Measurements from ENCODE around the gene MCOLN1. TPM values are rescaled to one million over a fixed set of nuclear protein-coding genes. Genes with fewer than 3 reads are reported as not detected.
A peak's percentile ranks its signal among the peaks of the same experiment; 100 is the strongest.

Gene MCOLN1
- total RNA-seq, 2 experiments from 2014 or later: 7.9 to 9.2 TPM

DNA sequence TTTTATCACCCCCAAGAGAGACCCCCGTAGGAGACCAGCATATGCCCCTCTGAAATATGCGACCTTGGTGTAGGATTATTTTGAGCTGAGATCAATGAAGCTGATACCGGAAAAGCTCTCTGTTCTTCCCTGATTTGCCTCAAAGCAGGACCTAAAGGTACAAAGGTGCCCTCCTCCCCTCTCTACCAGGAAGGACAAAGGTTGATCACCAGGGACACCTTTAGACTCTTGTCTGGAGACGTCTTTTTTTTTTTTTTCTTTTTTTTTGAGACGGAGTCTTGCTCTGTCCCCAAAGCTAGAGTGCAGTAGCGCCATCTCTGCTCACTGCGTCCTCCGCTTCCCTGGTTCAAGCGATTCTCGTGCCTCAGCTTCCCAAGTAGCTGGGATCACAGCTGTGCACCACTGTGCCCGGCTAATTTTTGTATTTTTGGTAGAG, 32.8 kb upstream of the MCOLN1 start:
- Mint-ChIP-seq H3K9me3 (no peaks in the 10 kb centered on the region), H3K4me3 (peak overlapping the region; percentile 79), H3K4me1 (ENCODE audit: low read depth) (peaks cover 22% of the 10 kb centered on the region), H3K27me3 (no peaks in the 10 kb centered on the region), H3K36me3 (ENCODE audit: low read depth) (no peaks in the 10 kb centered on the region), H3K27ac (peak overlapping the region; percentile 77)
- ATAC-seq: no peak
- POLR2A ChIA-PET: interaction anchor here (0.6 kb wide), 1 partner anchor 431 kb away, joined by 3 read pairs; no protein-coding TSS in a partner anchor
- intact Hi-C loops (cut with micrococcal nuclease): no loop called here
- TF ChIP-seq, protein P1, sequence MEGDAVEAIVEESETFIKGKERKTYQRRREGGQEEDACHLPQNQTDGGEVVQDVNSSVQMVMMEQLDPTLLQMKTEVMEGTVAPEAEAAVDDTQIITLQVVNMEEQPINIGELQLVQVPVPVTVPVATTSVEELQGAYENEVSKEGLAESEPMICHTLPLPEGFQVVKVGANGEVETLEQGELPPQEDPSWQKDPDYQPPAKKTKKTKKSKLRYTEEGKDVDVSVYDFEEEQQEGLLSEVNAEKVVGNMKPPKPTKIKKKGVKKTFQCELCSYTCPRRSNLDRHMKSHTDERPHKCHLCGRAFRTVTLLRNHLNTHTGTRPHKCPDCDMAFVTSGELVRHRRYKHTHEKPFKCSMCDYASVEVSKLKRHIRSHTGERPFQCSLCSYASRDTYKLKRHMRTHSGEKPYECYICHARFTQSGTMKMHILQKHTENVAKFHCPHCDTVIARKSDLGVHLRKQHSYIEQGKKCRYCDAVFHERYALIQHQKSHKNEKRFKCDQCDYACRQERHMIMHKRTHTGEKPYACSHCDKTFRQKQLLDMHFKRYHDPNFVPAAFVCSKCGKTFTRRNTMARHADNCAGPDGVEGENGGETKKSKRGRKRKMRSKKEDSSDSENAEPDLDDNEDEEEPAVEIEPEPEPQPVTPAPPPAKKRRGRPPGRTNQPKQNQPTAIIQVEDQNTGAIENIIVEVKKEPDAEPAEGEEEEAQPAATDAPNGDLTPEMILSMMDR (IDR thresholded peaks at IDR 0.05): no peak
- DNase-seq: no peak
- CTCF ChIA-PET: no interaction called here

DNA sequence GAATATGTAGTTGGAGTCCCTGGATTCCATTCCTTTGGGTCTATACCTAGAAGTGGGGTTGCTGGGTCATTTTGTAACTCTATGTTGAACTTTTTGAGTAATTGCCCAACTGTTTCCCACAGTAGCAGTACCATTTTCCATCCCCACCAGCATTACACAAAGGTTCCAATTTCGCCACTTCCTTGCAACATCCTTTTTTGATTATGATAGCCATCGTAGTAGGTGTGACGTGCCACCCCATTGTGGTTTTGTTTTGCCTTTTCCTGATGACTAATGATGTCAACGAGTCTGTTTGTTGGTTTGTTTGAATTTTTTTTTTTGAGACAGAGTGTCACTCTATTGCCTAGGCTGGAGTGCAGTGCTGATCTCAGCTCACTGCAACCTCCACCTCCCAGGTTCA, 30.3 kb upstream of the MCOLN1 start:
- TF ChIP-seq, protein P1 (IDR thresholded peaks at IDR 0.05): no peak
- ATAC-seq: peak; percentile 56
- Mint-ChIP-seq H3K4me1 (ENCODE audit: low read depth) (peaks cover 22% of the 10 kb centered on the region), H3K9me3 (no peaks in the 10 kb centered on the region), H3K27me3 (peaks cover 3% of the 10 kb centered on the region), H3K27ac (peak overlapping the region; percentile 34), H3K4me3 (no peak overlapping the region), H3K36me3 (ENCODE audit: low read depth) (no peaks in the 10 kb centered on the region)
- peak; percentile 88 for DNase-seq
- CTCF ChIA-PET: interaction anchor here (0.6 kb wide), 1 partner anchor 12 kb away, joined by 3 read pairs; no protein-coding TSS in a partner anchor
- POLR2A ChIA-PET: no interaction called here
- intact Hi-C loops (cut with micrococcal nuclease): no loop called here

DNA sequence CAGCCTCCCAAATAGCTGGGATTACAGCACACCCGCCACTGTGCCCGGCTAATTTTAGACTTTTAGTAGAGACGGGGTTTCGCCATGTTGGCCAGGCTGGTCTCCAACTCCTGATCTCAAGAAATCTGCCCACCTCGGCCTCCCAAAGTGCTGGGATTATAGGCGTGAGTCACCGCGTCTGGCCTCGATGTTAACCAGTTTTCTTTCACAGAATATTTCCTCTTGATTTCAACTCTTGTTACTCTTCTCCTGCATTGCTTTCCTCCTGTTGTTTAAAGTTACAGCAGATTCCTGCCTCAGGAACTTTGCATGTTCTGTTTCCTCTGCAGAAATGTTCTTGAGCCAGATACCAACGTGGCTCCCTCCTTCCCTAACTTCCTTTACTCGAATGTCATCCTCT, 29.9 kb upstream of the MCOLN1 start:
- Mint-ChIP-seq H3K9me3 (no peaks in the 10 kb centered on the region), H3K27ac (peak overlapping the region; percentile 68), H3K36me3 (ENCODE audit: low read depth) (no peaks in the 10 kb centered on the region), H3K4me3 (no peak overlapping the region), H3K4me1 (ENCODE audit: low read depth) (peaks cover 22% of the 10 kb centered on the region), H3K27me3 (peaks cover 5% of the 10 kb centered on the region)
- CTCF ChIA-PET: interaction anchor here (0.6 kb wide), 1 partner anchor 12 kb away, joined by 3 read pairs; no protein-coding TSS in a partner anchor
- ATAC-seq (no peak), DNase-seq (no peak)
- intact Hi-C loops (cut with micrococcal nuclease): no loop called here
- TF ChIP-seq, protein P1 (IDR thresholded peaks at IDR 0.05): no peak
- POLR2A ChIA-PET: no interaction called here

DNA sequence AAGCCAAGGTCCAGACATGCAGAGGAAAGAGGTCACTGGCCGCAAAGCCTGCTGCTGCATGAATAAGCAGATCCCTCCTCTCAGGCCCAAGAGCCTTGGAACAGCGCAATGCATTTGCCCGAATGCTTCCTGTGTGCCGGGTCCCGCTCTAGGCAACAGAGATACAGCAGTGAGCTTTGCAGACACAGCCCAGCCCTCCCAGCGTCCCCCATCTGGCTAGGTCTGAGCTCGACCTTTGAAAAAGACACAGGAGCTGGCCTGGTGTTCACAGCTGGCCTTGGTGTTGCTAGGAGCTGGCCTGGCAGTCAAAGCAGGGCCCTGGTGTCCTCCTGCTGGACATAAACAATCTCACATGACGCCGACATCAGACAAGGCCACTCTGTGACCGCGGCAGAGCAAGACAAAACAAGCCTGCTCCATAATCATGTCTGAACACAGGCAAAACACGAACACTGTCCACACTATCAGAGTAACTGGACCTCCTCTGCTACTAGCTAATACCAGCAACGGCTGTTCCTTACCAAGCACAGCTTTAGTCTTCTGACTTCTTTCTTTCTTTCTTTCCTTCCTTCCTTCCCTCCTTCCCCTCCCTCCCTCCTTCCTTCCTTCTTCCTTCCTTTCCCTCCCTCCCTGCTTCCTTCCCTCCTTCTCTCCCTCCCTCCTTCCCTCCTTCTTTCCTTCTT, 27.9 kb upstream of the MCOLN1 start:
- CTCF ChIA-PET: interaction anchor here (0.6 kb wide), 1 partner anchor 9 kb away, joined by 3 read pairs; no protein-coding TSS in a partner anchor

More for the DNA sequence above, 27.9 kb upstream of the MCOLN1 start:
- peaks cover 14% of the 10 kb centered on the region for H3K27me3 Mint-ChIP-seq
- DNase-seq: no peak
- intact Hi-C loops (cut with micrococcal nuclease): no loop called here
- H3K27ac Mint-ChIP-seq: no peak overlapping the region
- H3K4me3 Mint-ChIP-seq: no peak overlapping the region
- POLR2A ChIA-PET: no interaction called here
- H3K9me3 Mint-ChIP-seq: no peaks in the 10 kb centered on the region
- no peaks in the 10 kb centered on the region for H3K36me3 Mint-ChIP-seq (ENCODE audit: low read depth)
- H3K4me1 Mint-ChIP-seq (ENCODE audit: low read depth): peaks cover 17% of the 10 kb centered on the region
- TF ChIP-seq, protein P1 (IDR thresholded peaks at IDR 0.05): no peak
- no peak for ATAC-seq

Measured in activated CD8-positive, alpha-beta T cell treated with anti-CD3 and anti-CD28 coated beads for 36 hours (primary cell).